Aorta (tissue), 5 donors: ENCODE results near the gene PROC. TPM values are rescaled to one million over a fixed set of nuclear protein-coding genes. Genes with fewer than 3 reads are reported as not detected.

ENCODE experiments used
- ATAC-seq: fragments of 200-7000 bp; cut with Tn5 transposase; one replicate; pipeline ENCODE4 v1.9.1; 2022; ENCODE audit warnings: moderate library complexity; ENCODE audit not compliant: low FRiP score
- DNase-seq, 2 donors: peaks; one replicate each; pipeline ENCODE4 v3.0.0-alpha.2; 2020
- H3K27ac ChIP-seq, 2 donors: one replicate each; pipeline ENCODE4 v1.5.1; 2013; ENCODE audit warnings: low read length in 2 of 2, mild to moderate bottlenecking in 2 of 2, moderate library complexity in 2 of 2, control low read depth in 1 of 2, inconsistent platforms in 1 of 2, low read depth in 1 of 2
- H3K27me3 ChIP-seq, 2 donors: one replicate each; pipeline ENCODE4 v1.6.1; 2013; ENCODE audit warnings: control low read depth in 1 of 2, low read length in 1 of 2, mild to moderate bottlenecking in 1 of 2, moderate library complexity in 1 of 2; ENCODE audit not compliant: insufficient read depth in 2 of 2, control insufficient read depth in 1 of 2
- H3K36me3 ChIP-seq, 2 donors: one replicate each; pipeline ENCODE4 v1.6.1; 2013; ENCODE audit warnings: control low read depth in 1 of 2, low read length in 1 of 2, mild to moderate bottlenecking in 1 of 2; ENCODE audit not compliant: insufficient read depth in 2 of 2, control insufficient read depth in 1 of 2
- H3K4me1 ChIP-seq, 2 donors: one replicate each; pipeline ENCODE4 v1.6.1; 2013; ENCODE audit warnings: low read length in 2 of 2, control low read depth in 1 of 2, mild to moderate bottlenecking in 1 of 2, moderate library complexity in 1 of 2; ENCODE audit not compliant: insufficient read depth in 2 of 2, control insufficient read depth in 1 of 2
- H3K4me3 ChIP-seq, 2 donors: one replicate each; pipeline ENCODE4 v1.5.1; 2013; ENCODE audit warnings: low read length in 2 of 2, control low read depth in 1 of 2, mild to moderate bottlenecking in 1 of 2
- H3K9me3 ChIP-seq: one replicate; pipeline ENCODE4 v1.6.1; 2013; ENCODE audit warnings: mild to moderate bottlenecking, low read length; ENCODE audit not compliant: control insufficient read depth
- WGBS, 2 donors: extraction: QIAGEN DNeasy Blood & Tissue Kit; methylation state at CpG; one replicate each; pipeline ENCODE4 v1.1.7; 2013; 5-methylcytosine and 5-hydroxymethylcytosine counted together
- intact Hi-C, 2 donors: fragments of 100-400 bp; cut with DNase I; formaldehyde crosslinking; loops; one replicate each; pipeline versions ENCODE4 v1.14.2 to v1.15.0; 2022
- polyA plus RNA-seq, 2 donors: library from polyadenylated mRNA; stranded (reverse); fragments of 200-250 nt; gene quantifications; one replicate each; pipeline ENCODE4 v1.2.3, GENCODE V29; 2013
- total RNA-seq, 2 donors: library from RNA; stranded (reverse); fragmentation: NEBNext Ultra II Directional; extraction: Animal tissue kit (Norgen Biotek cat#: 25700); gene quantifications; one replicate each; pipeline ENCODE4 v1.2.1, GENCODE V29; 2021
- donor health status: healthy with polysubstance abuse.
- donor health status: Bipolar disorder and iron deficiency.
- donor health status: DM: no; HTN: no; CAD: no.
- donor health status: DM: no; HTN: no; CAD: no.
- donor health status: DM: yes; HTN: yes; CAD: no.

PROC gene
- total and polyA plus RNA-seq, 4 donors, result 0.26 to 0.58 (median 0.50) TPM; not detected in 1

DNA sequence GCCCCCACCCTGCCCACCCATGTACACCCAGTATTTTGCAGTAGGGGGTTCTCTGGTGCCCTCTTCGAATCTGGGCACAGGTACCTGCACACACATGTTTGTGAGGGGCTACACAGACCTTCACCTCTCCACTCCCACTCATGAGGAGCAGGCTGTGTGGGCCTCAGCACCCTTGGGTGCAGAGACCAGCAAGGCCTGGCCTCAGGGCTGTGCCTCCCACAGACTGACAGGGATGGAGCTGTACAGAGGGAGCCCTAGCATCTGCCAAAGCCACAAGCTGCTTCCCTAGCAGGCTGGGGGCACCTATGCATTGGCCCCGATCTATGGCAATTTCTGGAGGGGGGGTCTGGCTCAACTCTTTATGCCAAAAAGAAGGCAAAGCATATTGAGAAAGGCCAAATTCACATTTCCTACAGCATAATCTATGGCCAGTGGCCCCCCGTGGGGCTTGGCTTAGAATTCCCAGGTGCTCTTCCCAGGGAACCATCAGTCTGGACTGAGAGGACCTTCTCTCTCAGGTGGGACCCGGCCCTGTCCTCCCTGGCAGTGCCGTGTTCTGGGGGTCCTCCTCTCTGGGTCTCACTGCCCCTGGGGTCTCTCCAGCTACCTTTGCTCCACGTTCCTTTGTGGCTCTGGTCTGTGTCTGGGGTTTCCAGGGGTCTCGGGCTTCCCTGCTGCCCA lies 9.3 kb downstream of the PROC start:
- H3K36me3 ChIP-seq, result no peaks in the 10 kb centered on the region
- ATAC-seq (no peak), DNase-seq (no peak)
- H3K9me3 ChIP-seq, result no peaks in the 10 kb centered on the region
- 86 to 88% methylated on average over 7 of the region's 7 CpGs for WGBS, 2 donors
- intact Hi-C loops, result loop anchor here in 1 of 2 donors (10.0 kb wide), 1 partner anchor 137 kb away; no protein-coding TSS in a partner anchor
- H3K4me1 ChIP-seq, result no peaks in the 10 kb centered on the region
- no peaks in the 10 kb centered on the region for H3K27me3 ChIP-seq
- no peak overlapping the region for H3K27ac ChIP-seq
- no peak overlapping the region for H3K4me3 ChIP-seq

DNA sequence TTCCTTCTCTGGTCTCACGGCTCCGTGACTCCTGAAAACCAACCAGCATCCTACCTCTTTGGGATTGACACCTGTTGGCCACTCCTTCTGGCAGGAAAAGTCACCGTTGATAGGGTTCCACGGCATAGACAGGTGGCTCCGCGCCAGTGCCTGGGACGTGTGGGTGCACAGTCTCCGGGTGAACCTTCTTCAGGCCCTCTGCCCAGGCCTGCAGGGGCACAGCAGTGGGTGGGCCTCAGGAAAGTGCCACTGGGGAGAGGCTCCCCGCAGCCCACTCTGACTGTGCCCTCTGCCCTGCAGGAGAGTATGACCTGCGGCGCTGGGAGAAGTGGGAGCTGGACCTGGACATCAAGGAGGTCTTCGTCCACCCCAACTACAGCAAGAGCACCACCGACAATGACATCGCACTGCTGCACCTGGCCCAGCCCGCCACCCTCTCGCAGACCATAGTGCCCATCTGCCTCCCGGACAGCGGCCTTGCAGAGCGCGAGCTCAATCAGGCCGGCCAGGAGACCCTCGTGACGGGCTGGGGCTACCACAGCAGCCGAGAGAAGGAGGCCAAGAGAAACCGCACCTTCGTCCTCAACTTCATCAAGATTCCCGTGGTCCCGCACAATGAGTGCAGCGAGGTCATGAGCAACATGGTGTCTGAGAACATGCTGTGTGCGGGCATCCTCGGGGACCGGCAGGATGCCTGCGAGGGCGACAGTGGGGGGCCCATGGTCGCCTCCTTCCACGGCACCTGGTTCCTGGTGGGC lies 10.0 kb downstream of the PROC start:
- Histone ChIP-seq H3K4me3 (no peak overlapping the region), H3K9me3 (no peaks in the 10 kb centered on the region), H3K27ac (no peak overlapping the region), H3K4me1 (no peaks in the 10 kb centered on the region), H3K36me3 (no peaks in the 10 kb centered on the region), H3K27me3 (no peaks in the 10 kb centered on the region)
- intact Hi-C loops, result loop anchor here in 1 of 2 donors (10.0 kb wide), 1 partner anchor 137 kb away; no protein-coding TSS in a partner anchor
- ATAC-seq, result no peak
- 92% methylated on average over 34 to 36 of the region's 36 CpGs for WGBS, 2 donors
- no peak for DNase-seq

DNA sequence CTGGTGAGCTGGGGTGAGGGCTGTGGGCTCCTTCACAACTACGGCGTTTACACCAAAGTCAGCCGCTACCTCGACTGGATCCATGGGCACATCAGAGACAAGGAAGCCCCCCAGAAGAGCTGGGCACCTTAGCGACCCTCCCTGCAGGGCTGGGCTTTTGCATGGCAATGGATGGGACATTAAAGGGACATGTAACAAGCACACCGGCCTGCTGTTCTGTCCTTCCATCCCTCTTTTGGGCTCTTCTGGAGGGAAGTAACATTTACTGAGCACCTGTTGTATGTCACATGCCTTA lies 10.5 kb downstream of the PROC start:
- ATAC-seq, result no peak
- no peak for DNase-seq
- 91 to 95% methylated on average over 6 of the region's 6 CpGs for WGBS, 2 donors
- H3K27me3 ChIP-seq, result no peaks in the 10 kb centered on the region
- H3K4me3 ChIP-seq, result no peak overlapping the region
- H3K27ac ChIP-seq, result no peak overlapping the region
- no peaks in the 10 kb centered on the region for H3K9me3 ChIP-seq
- H3K4me1 ChIP-seq, result no peaks in the 10 kb centered on the region
- H3K36me3 ChIP-seq, result no peaks in the 10 kb centered on the region
- intact Hi-C loops, result loop anchor here in 1 of 2 donors (10.0 kb wide), 1 partner anchor 136 kb away; no protein-coding TSS in a partner anchor

DNA sequence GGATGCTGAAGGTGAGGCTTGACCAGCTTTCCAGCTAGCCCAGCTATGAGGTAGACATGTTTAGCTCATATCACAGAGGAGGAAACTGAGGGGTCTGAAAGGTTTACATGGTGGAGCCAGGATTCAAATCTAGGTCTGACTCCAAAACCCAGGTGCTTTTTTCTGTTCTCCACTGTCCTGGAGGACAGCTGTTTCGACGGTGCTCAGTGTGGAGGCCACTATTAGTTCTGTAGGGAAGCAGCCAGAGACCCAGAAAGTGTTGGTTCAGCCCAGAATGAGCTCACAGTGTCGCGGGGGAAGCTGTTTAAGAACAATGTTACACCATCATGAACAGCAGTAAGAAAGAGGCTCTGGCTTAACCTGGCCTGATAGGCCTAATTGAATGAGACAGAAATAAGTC lies 11.1 kb downstream of the PROC start:
- Histone ChIP-seq H3K36me3 (no peaks in the 10 kb centered on the region), H3K4me3 (no peak overlapping the region), H3K9me3 (no peaks in the 10 kb centered on the region), H3K4me1 (no peaks in the 10 kb centered on the region), H3K27ac (no peak overlapping the region), H3K27me3 (no peaks in the 10 kb centered on the region)
- intact Hi-C loops, result loop anchor here in 1 of 2 donors (10.0 kb wide), 1 partner anchor 136 kb away; no protein-coding TSS in a partner anchor
- 90% methylated on average over 4 of the region's 4 CpGs for WGBS, 2 donors
- DNase-seq (no peak), ATAC-seq (no peak)

DNA sequence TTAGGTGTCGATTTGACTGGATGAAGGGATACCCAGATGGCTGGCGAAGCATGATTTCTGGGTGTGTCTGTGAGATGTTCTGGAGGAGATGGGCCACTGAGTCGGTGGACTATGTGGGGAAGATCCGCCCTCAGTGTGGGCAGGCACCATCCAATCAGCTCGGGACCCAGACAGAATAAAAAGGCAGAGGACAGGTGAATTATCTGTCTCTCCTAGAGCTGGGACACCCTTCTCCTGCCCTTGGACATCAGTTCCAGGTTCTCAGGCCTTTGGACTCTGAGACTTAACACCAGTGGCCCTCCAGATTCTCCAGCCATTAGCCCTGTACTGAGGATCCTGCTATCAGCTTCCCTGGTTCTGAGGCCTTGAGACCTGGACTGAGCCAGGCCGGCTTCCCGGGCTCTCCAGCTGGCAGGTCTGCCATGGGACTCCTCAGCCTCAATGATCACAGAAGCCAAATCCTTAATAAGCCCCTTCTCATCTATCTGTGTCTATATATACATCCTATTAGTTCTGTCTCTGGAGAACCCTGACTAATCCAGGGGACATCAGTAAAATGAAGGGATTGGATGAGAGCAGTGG lies 11.7 kb downstream of the PROC start:
- intact Hi-C loops, result loop anchor here in 1 of 2 donors (10.0 kb wide), 1 partner anchor 135 kb away; no protein-coding TSS in a partner anchor
- ATAC-seq, result no peak
- H3K36me3 ChIP-seq, result no peaks in the 10 kb centered on the region
- no peak overlapping the region for H3K27ac ChIP-seq
- H3K27me3 ChIP-seq, result no peaks in the 10 kb centered on the region
- 88 to 94% methylated on average over 7 of the region's 7 CpGs for WGBS, 2 donors
- H3K4me1 ChIP-seq, result no peaks in the 10 kb centered on the region
- no peaks in the 10 kb centered on the region for H3K9me3 ChIP-seq
- H3K4me3 ChIP-seq, result no peak overlapping the region
- no peak for DNase-seq

DNA sequence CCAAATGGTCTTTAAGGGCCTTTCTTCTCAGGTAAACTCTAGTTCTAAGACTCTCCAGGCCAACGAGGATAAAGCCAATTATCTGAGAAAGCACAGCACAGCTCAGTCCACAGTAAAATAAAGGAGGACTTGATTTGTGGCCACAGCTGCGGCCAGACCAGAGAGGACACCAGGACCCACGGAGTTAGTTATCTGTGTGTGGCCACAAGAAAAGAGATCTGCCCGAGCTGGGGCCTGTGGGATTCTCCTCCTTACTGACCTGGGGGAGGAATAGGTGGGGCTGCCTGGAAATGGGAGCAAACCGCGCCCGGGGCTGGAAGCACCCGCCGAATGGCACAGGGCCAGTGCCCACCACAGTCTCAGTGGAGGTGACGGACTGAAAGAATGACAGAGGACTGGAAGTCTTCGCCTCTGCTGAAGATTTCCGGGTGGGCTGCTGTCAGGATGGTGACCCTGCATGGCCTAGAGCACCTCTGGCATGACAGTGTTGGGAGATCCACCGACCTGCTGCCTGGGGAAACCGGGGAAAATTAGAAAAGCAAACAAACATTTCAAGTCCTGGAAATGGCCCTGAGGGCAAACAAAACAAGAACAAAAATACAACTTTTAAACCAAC lies 13.3 kb downstream of the PROC start:
- no peak overlapping the region for H3K27ac ChIP-seq
- ATAC-seq (no peak), DNase-seq (no peak)
- 82 to 83% methylated on average over 14 of the region's 14 CpGs for WGBS, 2 donors
- intact Hi-C loops, result no loop called here
- no peak overlapping the region for H3K4me3 ChIP-seq
- H3K36me3 ChIP-seq, result no peaks in the 10 kb centered on the region
- H3K9me3 ChIP-seq, result no peaks in the 10 kb centered on the region
- H3K27me3 ChIP-seq, result no peaks in the 10 kb centered on the region
- H3K4me1 ChIP-seq, result no peaks in the 10 kb centered on the region

DNA sequence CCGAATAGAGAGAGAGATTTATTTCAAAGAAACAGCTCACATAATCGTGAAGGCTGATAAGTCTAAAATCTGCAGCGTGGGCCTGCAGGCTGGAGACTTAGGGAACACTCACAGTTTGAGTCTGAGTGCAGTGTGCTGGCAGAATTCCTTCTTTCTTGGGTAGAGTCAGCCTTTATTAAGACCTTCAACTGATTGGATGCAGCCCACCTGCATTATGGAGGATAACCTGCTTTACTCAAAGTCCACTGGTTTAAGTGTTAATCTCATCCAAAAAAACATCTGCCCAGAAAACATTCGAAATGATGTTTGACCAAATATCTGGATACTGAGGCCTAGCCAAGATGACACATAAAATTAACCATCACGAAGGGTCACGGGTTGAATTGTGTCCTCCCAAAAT lies 16.3 kb downstream of the PROC start:
- Histone ChIP-seq H3K27me3 (no peaks in the 10 kb centered on the region), H3K9me3 (no peaks in the 10 kb centered on the region), H3K36me3 (no peaks in the 10 kb centered on the region), H3K4me1 (no peaks in the 10 kb centered on the region), H3K27ac (no peak overlapping the region), H3K4me3 (no peak overlapping the region)
- 91 to 92% methylated on average over 6 of the region's 6 CpGs for WGBS, 2 donors
- intact Hi-C loops, result no loop called here
- DNase-seq, result no peak
- ATAC-seq, result no peak

DNA sequence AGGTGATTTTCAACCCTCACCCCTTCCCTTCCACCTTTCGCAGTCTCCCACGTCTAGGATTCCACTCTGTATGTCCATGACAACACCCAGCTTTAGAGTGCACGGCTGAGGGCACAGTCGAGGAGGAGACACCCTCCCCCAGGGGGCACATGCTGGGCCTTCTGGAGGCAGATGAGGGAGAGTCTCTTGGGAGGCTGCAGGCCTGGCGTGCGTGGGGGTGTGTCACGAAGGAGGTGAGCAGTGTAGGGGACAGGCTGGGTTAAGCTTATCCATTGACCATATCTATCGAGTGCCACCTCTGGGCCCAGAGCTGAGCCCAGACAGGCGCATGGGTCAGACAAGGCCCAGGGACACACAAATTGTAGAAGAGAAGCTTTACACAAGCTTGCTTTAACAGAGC lies 18.8 kb downstream of the PROC start:
- WGBS, 2 donors, result 91 to 92% methylated on average over 9 of the region's 9 CpGs
- Histone ChIP-seq H3K4me3 (no peak overlapping the region), H3K27ac (no peak overlapping the region), H3K27me3 (no peaks in the 10 kb centered on the region), H3K36me3 (no peaks in the 10 kb centered on the region), H3K9me3 (no peaks in the 10 kb centered on the region), H3K4me1 (no peaks in the 10 kb centered on the region)
- DNase-seq (no peak), ATAC-seq (no peak)
- intact Hi-C loops, result no loop called here
